ENCODE results near the gene NCOA7.

DNA sequence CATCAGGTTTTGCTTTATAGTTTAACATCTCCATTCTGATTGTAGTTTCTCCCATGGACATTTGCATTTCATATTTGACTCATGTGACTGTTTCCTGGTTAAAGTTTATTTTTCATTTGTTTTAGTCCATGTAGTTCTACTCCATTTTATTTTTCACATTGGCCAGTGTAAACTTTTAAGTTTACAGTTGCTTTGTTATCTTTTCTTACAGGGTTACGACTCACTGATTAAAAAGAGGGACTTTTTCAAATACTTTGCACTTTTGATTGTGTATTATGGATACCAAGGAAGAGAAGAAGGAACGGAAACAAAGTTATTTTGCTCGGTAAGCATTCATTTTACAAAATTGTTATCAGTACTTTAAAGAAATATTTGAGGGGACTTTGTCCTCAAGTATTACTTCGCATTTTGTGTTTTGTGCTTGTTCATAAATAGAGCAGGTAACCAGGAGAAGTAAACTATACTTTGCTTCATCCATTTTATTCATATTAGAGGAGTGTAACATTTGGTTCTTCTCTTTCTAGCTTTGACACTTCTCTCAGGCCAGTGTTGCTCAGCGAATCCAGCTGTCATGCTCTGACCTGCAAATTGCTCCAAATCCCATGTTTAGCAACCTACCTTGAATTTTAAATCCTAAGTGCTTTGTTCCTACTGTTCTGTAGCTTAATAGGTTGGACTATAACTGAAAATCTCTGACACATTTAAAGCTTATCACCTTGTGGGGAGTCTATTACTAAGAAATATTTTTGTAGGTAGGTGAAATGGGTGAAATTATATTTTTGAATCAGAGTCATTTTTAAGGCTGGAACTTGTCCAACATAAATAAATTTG is 24.5 kb downstream of the NCOA7 start:
- TF ChIP-seq CTCF (IDR thresholded peaks at IDR 0.05; ENCODE audit: borderline replicate concordance, extremely low read depth, low read length, poor library complexity, severe bottlenecking) (no peak), EZH2 (IDR thresholded peaks at IDR 0.05; ENCODE audit: borderline replicate concordance, low read depth, low read length, severe bottlenecking) (no peak)

Measured in DND-41 (cell line).